Parathyroid adenoma (tissue), 2 donors: ENCODE data around the gene ARHGEF6.
A peak's percentile ranks its signal among the peaks of the same experiment; 100 is the strongest.

ENCODE experiments used
- H2AFZ ChIP-seq: fragments of 300-600 bp; sonication (generic); one replicate; pipeline ENCODE4 v1.7.0; 2017; ENCODE audit warnings: antibody characterized with exemption, mild to moderate bottlenecking
- H3K27ac ChIP-seq: fragments of 300-600 bp; sonication (generic); one replicate; pipeline ENCODE4 v1.7.0; 2017
- H3K27me3 ChIP-seq: fragments of 300-600 bp; sonication (generic); one replicate; pipeline ENCODE4 v1.7.0; 2017; ENCODE audit warnings: low read length; ENCODE audit not compliant: control insufficient read depth, insufficient read depth
- H3K36me3 ChIP-seq: fragments of 300-600 bp; sonication (generic); one replicate; pipeline ENCODE4 v1.7.0; 2017; ENCODE audit warnings: low read length; ENCODE audit not compliant: control insufficient read depth, insufficient read depth
- H3K4me1 ChIP-seq: fragments of 300-600 bp; sonication (generic); one replicate; pipeline ENCODE4 v1.7.0; 2017; ENCODE audit warnings: control low read depth
- H3K4me2 ChIP-seq: fragments of 300-600 bp; sonication (generic); one replicate; pipeline ENCODE4 v1.7.0; 2017; ENCODE audit warnings: low read length
- H3K4me3 ChIP-seq: fragments of 300-600 bp; sonication (generic); one replicate; pipeline ENCODE4 v1.7.0; 2017; ENCODE audit warnings: low read depth, low read length
- H3K79me2 ChIP-seq: fragments of 300-600 bp; sonication (generic); one replicate; pipeline ENCODE4 v1.7.0; 2017; ENCODE audit warnings: control low read depth
- H3K9ac ChIP-seq: fragments of 300-600 bp; sonication (generic); one replicate; pipeline ENCODE4 v1.7.0; 2017; ENCODE audit warnings: mild to moderate bottlenecking
- H3K9me3 ChIP-seq: fragments of 300-600 bp; sonication (generic); one replicate; pipeline ENCODE4 v1.7.0; 2017; ENCODE audit warnings: low read length; ENCODE audit not compliant: control insufficient read depth
- CTCF ChIP-seq: fragments of 300-600 bp; sonication (generic); IDR thresholded peaks from one replicate; pipeline ENCODE4 v1.7.0; 2017; ENCODE audit warnings: antibody characterized with exemption, mild to moderate bottlenecking
- donor health status: primary hyperparathyroidism.

The ARHGEF6 gene

GRCh38 chrX:136780763-136781162 is at the start of gene ARHGEF6:
Gene ARHGEF6, minus strand, starts transcription at chrX:136780932. Its CDS starts 50 bp downstream, at chrX:136780882.
- Histone ChIP-seq H3K27ac (no peak within 1 kb of the TSS), H3K4me3 (peak within 1 kb of the TSS; percentile 16), H2AFZ (no peak within 1 kb of the TSS)

GRCh38 chrX:136829413-136829812 is 48.7 kb upstream of the ARHGEF6 start:
- Histone ChIP-seq H3K27ac (no peak overlapping the region), H2AFZ (no peak overlapping the region)
- no peak for TF ChIP-seq CTCF

More at GRCh38 chrX:136780763-136781162, at the start of gene ARHGEF6:
- no peak within 1 kb of the TSS for H3K4me2 ChIP-seq
- H3K9ac ChIP-seq: no peak within 1 kb of the TSS
- no peaks in the 10 kb centered on the region for H3K9me3 ChIP-seq
- H3K79me2 ChIP-seq: no peaks in the 10 kb centered on the region
- H3K4me1 ChIP-seq: no peaks in the 10 kb centered on the region
- no peak for TF ChIP-seq CTCF
- no peaks in the 10 kb centered on the region for H3K27me3 ChIP-seq
- no peaks in the 10 kb centered on the region for H3K36me3 ChIP-seq

GRCh38 chrX:136828830-136829229 is 48.1 kb upstream of the ARHGEF6 start:
- Histone ChIP-seq H3K27me3 (no peaks in the 10 kb centered on the region), H3K4me3 (no peak overlapping the region), H3K79me2 (no peaks in the 10 kb centered on the region), H3K4me1 (no peaks in the 10 kb centered on the region), H2AFZ (no peak overlapping the region), H3K4me2 (no peak overlapping the region), H3K27ac (no peak overlapping the region), H3K9me3 (no peaks in the 10 kb centered on the region), H3K36me3 (no peaks in the 10 kb centered on the region), H3K9ac (no peak overlapping the region)
- TF ChIP-seq CTCF: no peak

More at GRCh38 chrX:136829413-136829812, 48.7 kb upstream of the ARHGEF6 start:
- Histone ChIP-seq H3K4me3 (no peak overlapping the region), H3K4me1 (no peaks in the 10 kb centered on the region), H3K27me3 (no peaks in the 10 kb centered on the region), H3K36me3 (no peaks in the 10 kb centered on the region), H3K9ac (no peak overlapping the region), H3K4me2 (no peak overlapping the region), H3K79me2 (no peaks in the 10 kb centered on the region), H3K9me3 (no peaks in the 10 kb centered on the region)

GRCh38 chrX:136827026-136827425 is 46.3 kb upstream of the ARHGEF6 start:
- no peak overlapping the region for H3K4me3 ChIP-seq
- H3K9ac ChIP-seq: no peak overlapping the region
- no peaks in the 10 kb centered on the region for H3K27me3 ChIP-seq
- H3K9me3 ChIP-seq: no peaks in the 10 kb centered on the region
- no peaks in the 10 kb centered on the region for H3K79me2 ChIP-seq
- H2AFZ ChIP-seq: no peak overlapping the region
- H3K36me3 ChIP-seq: no peaks in the 10 kb centered on the region
- no peak overlapping the region for H3K4me2 ChIP-seq
- no peaks in the 10 kb centered on the region for H3K4me1 ChIP-seq
- TF ChIP-seq CTCF: no peak
- no peak overlapping the region for H3K27ac ChIP-seq

- no peaks in the 10 kb centered on the region for H3K36me3 ChIP-seq
- H3K27ac ChIP-seq: no peak overlapping the region
- H2AFZ ChIP-seq: no peak overlapping the region
- no peak overlapping the region for H3K9ac ChIP-seq
- no peak for TF ChIP-seq CTCF
- no peak overlapping the region for H3K4me2 ChIP-seq
- no peaks in the 10 kb centered on the region for H3K27me3 ChIP-seq
- H3K79me2 ChIP-seq: no peaks in the 10 kb centered on the region
- no peaks in the 10 kb centered on the region for H3K4me1 ChIP-seq
- no peak overlapping the region for H3K4me3 ChIP-seq
- no peaks in the 10 kb centered on the region for H3K9me3 ChIP-seq
These were observed 45.0 kb upstream of the ARHGEF6 start for GRCh38 chrX:136825771-136826170.
